Aorta (tissue), 5 donors: ENCODE results near the gene MRPL16. TPM values are rescaled to one million over a fixed set of nuclear protein-coding genes. Genes with fewer than 3 reads are reported as not detected.

ENCODE experiments used
- ATAC-seq: fragments of 200-7000 bp; cut with Tn5 transposase; one replicate; pipeline ENCODE4 v1.9.1; 2022; ENCODE audit warnings: moderate library complexity; ENCODE audit not compliant: low FRiP score
- DNase-seq, 2 donors: peaks; one replicate each; pipeline ENCODE4 v3.0.0-alpha.2; 2020
- H3K27ac ChIP-seq, 2 donors: one replicate each; pipeline ENCODE4 v1.5.1; 2013; ENCODE audit warnings: low read length in 2 of 2, mild to moderate bottlenecking in 2 of 2, moderate library complexity in 2 of 2, control low read depth in 1 of 2, inconsistent platforms in 1 of 2, low read depth in 1 of 2
- H3K27me3 ChIP-seq, 2 donors: one replicate each; pipeline ENCODE4 v1.6.1; 2013; ENCODE audit warnings: control low read depth in 1 of 2, low read length in 1 of 2, mild to moderate bottlenecking in 1 of 2, moderate library complexity in 1 of 2; ENCODE audit not compliant: insufficient read depth in 2 of 2, control insufficient read depth in 1 of 2
- H3K36me3 ChIP-seq, 2 donors: one replicate each; pipeline ENCODE4 v1.6.1; 2013; ENCODE audit warnings: control low read depth in 1 of 2, low read length in 1 of 2, mild to moderate bottlenecking in 1 of 2; ENCODE audit not compliant: insufficient read depth in 2 of 2, control insufficient read depth in 1 of 2
- H3K4me1 ChIP-seq, 2 donors: one replicate each; pipeline ENCODE4 v1.6.1; 2013; ENCODE audit warnings: low read length in 2 of 2, control low read depth in 1 of 2, mild to moderate bottlenecking in 1 of 2, moderate library complexity in 1 of 2; ENCODE audit not compliant: insufficient read depth in 2 of 2, control insufficient read depth in 1 of 2
- H3K4me3 ChIP-seq, 2 donors: one replicate each; pipeline ENCODE4 v1.5.1; 2013; ENCODE audit warnings: low read length in 2 of 2, control low read depth in 1 of 2, mild to moderate bottlenecking in 1 of 2
- H3K9me3 ChIP-seq: one replicate; pipeline ENCODE4 v1.6.1; 2013; ENCODE audit warnings: mild to moderate bottlenecking, low read length; ENCODE audit not compliant: control insufficient read depth
- WGBS, 2 donors: extraction: QIAGEN DNeasy Blood & Tissue Kit; methylation state at CpG; one replicate each; pipeline ENCODE4 v1.1.7; 2013; 5-methylcytosine and 5-hydroxymethylcytosine counted together
- intact Hi-C, 2 donors: fragments of 100-400 bp; cut with DNase I; formaldehyde crosslinking; loops; one replicate each; pipeline versions ENCODE4 v1.14.2 to v1.15.0; 2022
- polyA plus RNA-seq, 2 donors: library from polyadenylated mRNA; stranded (reverse); fragments of 200-250 nt; gene quantifications; one replicate each; pipeline ENCODE4 v1.2.3, GENCODE V29; 2013
- total RNA-seq, 2 donors: library from RNA; stranded (reverse); fragmentation: NEBNext Ultra II Directional; extraction: Animal tissue kit (Norgen Biotek cat#: 25700); gene quantifications; one replicate each; pipeline ENCODE4 v1.2.1, GENCODE V29; 2021
- donor health status: healthy with polysubstance abuse.
- donor health status: Bipolar disorder and iron deficiency.
- donor health status: DM: no; HTN: no; CAD: no.
- donor health status: DM: no; HTN: no; CAD: no.
- donor health status: DM: yes; HTN: yes; CAD: no.

The MRPL16 gene
- total and polyA plus RNA-seq, 4 donors: 25.0 to 46.5 (median 27.2) TPM

DNA sequence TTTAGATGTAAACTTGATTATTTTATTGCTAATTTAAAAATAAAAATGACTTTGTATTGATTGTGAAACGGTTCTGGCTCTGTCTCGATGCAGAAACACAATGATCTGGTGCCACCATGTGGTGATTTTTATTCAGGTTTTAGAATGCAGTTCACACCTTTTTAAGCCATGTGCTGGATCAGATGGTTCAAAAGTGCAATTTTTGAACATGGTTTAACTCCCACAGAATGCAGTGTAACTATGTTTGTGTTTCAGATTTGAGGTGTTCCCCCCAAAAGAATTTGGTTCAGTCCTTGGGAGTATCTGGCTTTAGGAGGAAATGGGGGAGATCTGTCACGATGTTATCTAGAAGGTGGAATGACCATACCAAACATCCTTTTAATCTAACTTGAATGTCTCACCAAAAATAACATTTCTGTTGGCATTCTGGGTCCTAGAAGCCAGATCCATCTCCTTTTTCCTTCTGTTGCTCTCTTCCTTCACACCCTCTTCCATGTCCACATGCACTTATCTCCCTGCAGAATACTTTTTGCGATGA lies 7.9 kb downstream of the MRPL16 start:
- 48 to 49% methylated on average over 4 of the region's 4 CpGs for WGBS, 2 donors

DNA sequence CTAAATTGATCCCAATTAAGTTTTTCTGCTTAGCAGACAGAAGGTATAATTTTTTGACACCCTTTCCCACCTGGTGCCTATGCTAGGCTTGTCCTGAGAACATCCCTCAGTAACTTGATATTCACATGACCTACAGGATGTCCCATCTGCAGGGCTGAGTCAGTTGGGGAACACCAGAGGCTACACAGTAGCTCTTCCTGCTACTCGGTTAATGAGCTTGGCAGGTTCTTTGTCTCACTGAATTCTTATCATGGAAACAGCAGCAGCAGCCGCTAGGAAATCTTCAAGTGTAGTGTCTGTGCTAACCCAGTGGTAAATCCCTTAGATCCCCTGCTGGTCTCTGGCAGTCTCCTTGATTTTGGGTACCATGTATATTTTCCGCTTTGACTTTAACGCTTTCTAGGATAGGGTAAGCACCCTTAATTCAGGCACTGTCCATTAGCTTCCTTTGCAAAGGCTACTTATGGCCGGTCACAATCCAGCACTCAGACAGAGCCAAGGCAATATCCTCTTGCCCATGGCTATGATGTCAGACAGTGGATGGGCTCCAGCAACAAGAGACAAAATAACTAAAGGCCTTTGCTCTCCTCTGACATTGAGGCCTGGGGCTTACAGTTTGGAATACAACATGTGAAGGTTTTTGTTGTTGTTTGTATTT lies 8.5 kb downstream of the MRPL16 start:
- ATAC-seq (peak; percentile 88), DNase-seq (peak in 1 of 2 donors; percentile 56)
- Histone ChIP-seq H3K36me3 (peaks cover 4 to 8% of the 10 kb centered on the region in 2 donors), H3K9me3 (no peaks in the 10 kb centered on the region), H3K27me3 (no peaks in the 10 kb centered on the region), H3K4me3 (no peak overlapping the region), H3K27ac (peak overlapping the region in 1 of 2 donors; percentile 17), H3K4me1 (no peaks in the 10 kb centered on the region)
- 51% methylated on average over 5 of the region's 5 CpGs for WGBS, 2 donors
- intact Hi-C loops: loop anchor here (1.0 to 10.0 kb wide), 4 partner anchors 47 to 267 kb away; partner anchors contain the start of genes PATL1 (in 1 of the 2) and STX3 (in 1 of the 2)

More for the DNA sequence above, 7.9 kb downstream of the MRPL16 start:
- no peak overlapping the region for H3K27ac ChIP-seq
- intact Hi-C loops: loop anchor here (1.0 to 10.0 kb wide), 4 partner anchors 48 to 268 kb away; partner anchors contain the start of genes PATL1 (in 1 of the 2) and STX3 (in 1 of the 2)
- peaks cover 3 to 4% of the 10 kb centered on the region in 2 donors for H3K36me3 ChIP-seq
- ATAC-seq (peak; percentile 88), DNase-seq (no peak)
- no peaks in the 10 kb centered on the region for H3K27me3 ChIP-seq
- H3K4me1 ChIP-seq: no peaks in the 10 kb centered on the region
- H3K9me3 ChIP-seq: no peaks in the 10 kb centered on the region
- no peak overlapping the region for H3K4me3 ChIP-seq

DNA sequence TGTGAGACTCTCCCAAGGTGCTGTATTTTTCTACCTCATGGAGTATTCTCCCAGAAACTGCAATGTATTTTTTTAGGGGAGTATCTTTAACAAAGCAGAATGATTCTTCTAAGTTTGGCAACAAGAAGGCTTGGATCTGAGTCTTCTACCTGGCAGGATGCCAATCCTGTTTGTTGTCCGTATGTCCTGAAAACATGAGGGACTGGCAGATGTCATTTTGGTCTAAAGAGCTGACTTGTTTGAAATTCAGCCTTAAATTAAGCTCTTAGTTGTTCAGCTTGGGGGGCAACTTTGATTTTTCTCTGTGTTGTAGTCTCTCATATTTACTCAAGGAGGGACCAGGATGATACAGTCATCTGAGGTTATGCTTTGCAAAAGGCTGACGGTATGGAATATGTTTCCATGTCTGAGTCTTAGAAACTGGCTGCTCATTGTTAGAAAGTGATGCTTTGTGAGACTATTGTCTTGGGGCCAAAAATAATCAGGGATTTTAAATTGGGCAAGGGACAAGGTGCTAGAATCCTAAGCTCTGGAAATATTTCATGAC lies 9.3 kb downstream of the MRPL16 start:
- no peak for DNase-seq
- intact Hi-C loops: loop anchor here (10.0 kb wide), 2 partner anchors 136 to 266 kb away; partner anchors contain the start of gene PATL1 (in 1 of the 2)
- Histone ChIP-seq H3K36me3 (peaks cover 2 to 12% of the 10 kb centered on the region in 2 donors), H3K4me1 (no peaks in the 10 kb centered on the region), H3K9me3 (no peaks in the 10 kb centered on the region), H3K27ac (no peak overlapping the region), H3K27me3 (no peaks in the 10 kb centered on the region), H3K4me3 (no peak overlapping the region)
- 38 to 47% methylated on average over 2 of the region's 2 CpGs for WGBS, 2 donors
- no peak for ATAC-seq

DNA sequence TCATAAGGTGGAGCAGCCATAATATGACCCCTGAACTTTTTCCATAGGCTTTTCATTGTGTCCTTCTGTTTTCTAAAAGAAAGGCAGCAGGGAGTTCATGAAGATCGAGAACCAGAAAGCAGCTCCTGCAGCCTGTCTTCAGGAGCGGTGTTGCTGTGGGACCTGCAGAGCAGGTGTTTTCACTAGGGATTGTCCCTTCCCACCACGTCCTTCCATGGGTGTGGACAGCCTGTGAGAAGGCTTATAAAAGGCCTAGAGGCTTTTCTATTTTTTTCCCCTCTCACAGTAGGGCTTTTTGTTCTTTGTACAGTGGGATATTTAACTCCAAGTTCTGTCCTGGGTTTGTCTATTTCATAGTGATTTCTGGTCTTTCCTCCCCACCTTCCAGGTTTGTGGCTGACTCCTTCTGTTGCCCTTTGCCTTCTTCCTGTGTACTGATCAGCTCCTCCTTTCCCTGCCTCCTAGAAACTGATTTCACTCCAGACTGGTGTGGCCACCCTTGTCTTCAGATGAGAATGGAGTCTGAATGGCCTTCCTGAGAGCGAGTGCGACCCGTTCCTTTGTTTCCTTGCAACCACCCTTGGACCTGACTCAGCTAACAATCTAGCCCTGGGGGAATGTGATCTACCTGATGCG lies 10.1 kb downstream of the MRPL16 start:
- WGBS, 2 donors: 88 to 91% methylated on average over 7 of the region's 7 CpGs
- Histone ChIP-seq H3K27ac (no peak overlapping the region), H3K4me3 (no peak overlapping the region), H3K36me3 (peaks cover 2 to 14% of the 10 kb centered on the region in 2 donors), H3K27me3 (no peaks in the 10 kb centered on the region), H3K4me1 (no peaks in the 10 kb centered on the region), H3K9me3 (no peaks in the 10 kb centered on the region)
- ATAC-seq (no peak), DNase-seq (no peak)
- intact Hi-C loops: loop anchor here (10.0 kb wide), 2 partner anchors 136 to 266 kb away; partner anchors contain the start of gene PATL1 (in 1 of the 2)

DNA sequence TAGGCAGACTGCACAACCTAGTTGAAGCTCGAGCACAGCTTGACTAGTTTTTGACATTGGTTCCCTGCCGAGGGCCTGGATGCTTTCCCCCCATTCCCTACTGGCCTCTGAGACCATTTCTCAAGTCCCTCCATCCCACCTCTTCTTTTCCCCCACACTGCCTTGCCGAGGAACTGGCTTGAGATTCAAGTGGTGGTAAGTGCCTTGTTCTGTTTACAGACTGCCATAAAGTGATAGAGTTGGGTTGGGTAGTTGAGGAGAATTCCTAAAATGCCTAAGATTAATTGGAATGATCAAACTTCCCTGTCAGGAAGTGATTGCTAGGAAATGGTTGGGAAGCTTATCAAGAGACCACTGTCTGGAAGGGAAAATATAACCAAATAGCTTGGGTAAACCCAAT lies 16.2 kb downstream of the MRPL16 start:
- Histone ChIP-seq H3K36me3 (peaks cover 11 to 17% of the 10 kb centered on the region in 2 donors), H3K27me3 (no peaks in the 10 kb centered on the region), H3K4me1 (no peaks in the 10 kb centered on the region), H3K27ac (no peak overlapping the region), H3K9me3 (no peaks in the 10 kb centered on the region), H3K4me3 (no peak overlapping the region)
- 78 to 84% methylated on average over 3 of the region's 3 CpGs for WGBS, 2 donors
- intact Hi-C loops: no loop called here
- DNase-seq: no peak
- no peak for ATAC-seq

DNA sequence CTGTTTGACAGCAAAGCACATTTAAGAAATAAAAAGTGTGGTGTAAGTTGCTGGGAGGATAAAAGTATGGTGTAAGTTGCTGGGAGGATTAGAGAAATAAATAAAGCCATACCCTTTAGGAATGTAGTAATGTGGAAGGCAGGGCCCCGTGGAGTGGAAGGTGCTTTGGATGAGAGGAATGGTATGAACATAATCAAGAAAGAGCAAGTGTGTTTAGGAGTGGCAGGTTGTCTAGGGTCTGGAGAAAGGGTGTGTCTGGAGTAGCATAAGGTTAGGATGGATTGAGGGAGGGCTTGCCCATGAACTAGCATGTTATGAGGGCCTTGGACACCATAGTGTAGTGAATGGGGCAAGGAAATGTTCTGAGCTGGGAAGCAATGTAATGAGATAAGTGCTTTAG lies 18.1 kb downstream of the MRPL16 start:
- Histone ChIP-seq H3K4me3 (no peak overlapping the region), H3K4me1 (no peaks in the 10 kb centered on the region), H3K27me3 (no peaks in the 10 kb centered on the region), H3K9me3 (no peaks in the 10 kb centered on the region), H3K27ac (no peak overlapping the region), H3K36me3 (peaks cover 11 to 15% of the 10 kb centered on the region in 2 donors)
- 76 to 86% methylated on average over 1 of the region's 1 CpG for WGBS, 2 donors
- intact Hi-C loops: no loop called here
- ATAC-seq: no peak
- DNase-seq: no peak

DNA sequence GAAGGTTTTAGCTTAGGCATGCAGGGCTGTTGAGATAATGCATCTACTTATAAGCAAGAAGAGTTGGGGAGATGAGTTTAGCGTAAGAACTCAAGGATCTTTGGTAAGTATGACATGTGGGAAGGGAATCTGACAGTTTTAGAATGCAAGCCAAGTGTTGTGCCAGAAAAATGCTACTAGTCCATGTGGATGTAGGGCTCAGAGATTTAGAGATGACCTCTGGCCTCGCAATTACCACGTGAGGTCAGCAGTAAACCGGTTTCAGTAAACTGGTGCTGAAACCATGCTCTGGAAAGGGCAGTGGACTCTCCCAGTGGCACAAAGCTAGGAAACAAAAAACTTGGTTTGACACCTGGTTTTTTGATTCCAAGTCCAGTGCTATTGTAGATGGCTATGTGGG lies 18.9 kb downstream of the MRPL16 start:
- Histone ChIP-seq H3K4me1 (no peaks in the 10 kb centered on the region), H3K27ac (no peak overlapping the region), H3K36me3 (peaks cover 11 to 12% of the 10 kb centered on the region in 2 donors), H3K9me3 (no peaks in the 10 kb centered on the region), H3K27me3 (no peaks in the 10 kb centered on the region), H3K4me3 (no peak overlapping the region)
- 92 to 93% methylated on average over 4 of the region's 4 CpGs for WGBS, 2 donors
- no peak for ATAC-seq
- intact Hi-C loops: no loop called here
- no peak for DNase-seq

DNA sequence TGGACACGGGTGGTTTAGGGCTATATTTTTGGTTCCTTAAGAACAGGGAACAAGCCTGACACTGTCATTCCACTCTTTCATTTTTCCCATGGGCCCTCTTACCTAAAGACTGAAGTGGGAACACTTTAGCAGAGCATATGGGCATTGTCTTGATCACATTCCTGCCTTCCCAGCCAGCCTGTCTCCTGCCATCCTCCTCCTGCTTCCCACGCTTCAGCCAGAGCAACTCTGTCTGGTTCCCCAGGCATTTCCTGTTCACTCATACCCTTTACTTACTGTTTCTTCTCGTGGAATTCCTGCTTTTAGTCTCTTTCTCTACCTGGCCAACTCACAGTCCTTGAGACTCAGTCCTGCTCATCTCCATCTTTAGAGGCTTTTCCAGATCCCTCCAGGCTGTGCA lies 22.8 kb downstream of the MRPL16 start:
- intact Hi-C loops: no loop called here
- H3K27ac ChIP-seq: no peak overlapping the region
- H3K4me1 ChIP-seq: no peaks in the 10 kb centered on the region
- 31 to 35% methylated on average over 3 of the region's 3 CpGs for WGBS, 2 donors
- H3K36me3 ChIP-seq: peaks cover 0 to 5% of the 10 kb centered on the region in 2 donors
- H3K27me3 ChIP-seq: no peaks in the 10 kb centered on the region
- ATAC-seq: no peak
- no peak for DNase-seq
- no peaks in the 10 kb centered on the region for H3K9me3 ChIP-seq
- H3K4me3 ChIP-seq: no peak overlapping the region
